ENCODE measurements around the gene GALNT18. TPM values are rescaled to one million over a fixed set of nuclear protein-coding genes. Genes with fewer than 3 reads are reported as not detected.

GALNT18 gene
- total RNA-seq, 1 experiment from 2014 or later: 13.6 TPM

- no peak for DNase-seq (ENCODE audit: low read depth)
Measured at GRCh38 chr11:11281626-11282025, 340.2 kb downstream of the GALNT18 start.

- no peak for DNase-seq (ENCODE audit: low read depth)
Measured at GRCh38 chr11:11280826-11281225, 341.0 kb downstream of the GALNT18 start.

- peak; percentile 73 for DNase-seq (ENCODE audit: low read depth)
Measured at GRCh38 chr11:11279956-11280689, 341.7 kb downstream of the GALNT18 start.

DNA sequence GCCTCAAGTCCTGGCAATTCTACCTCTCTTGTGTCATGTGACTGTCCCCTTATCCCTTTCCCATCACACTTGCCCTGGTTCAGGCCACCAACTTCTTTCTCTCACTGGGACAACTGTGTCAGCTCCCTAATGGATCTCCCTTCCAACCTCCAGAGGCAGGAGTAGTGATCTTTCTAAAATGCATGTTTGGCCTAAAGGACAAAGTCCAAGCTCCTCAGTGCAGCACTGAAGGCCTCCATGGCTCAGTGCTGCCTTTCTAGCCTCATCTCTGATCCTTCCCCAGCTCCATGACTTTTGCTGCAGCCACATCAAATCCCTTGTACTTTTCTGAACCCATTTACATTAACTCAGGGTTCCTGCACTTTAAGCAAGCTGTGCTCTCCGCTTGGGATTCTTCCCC, 349.6 kb downstream of the GALNT18 start:
- DNase-seq (ENCODE audit: low read depth): no peak

GRCh38 chr11:11270236-11270775, 351.5 kb downstream of the GALNT18 start:
- no peak for DNase-seq (ENCODE audit: low read depth)

DNA sequence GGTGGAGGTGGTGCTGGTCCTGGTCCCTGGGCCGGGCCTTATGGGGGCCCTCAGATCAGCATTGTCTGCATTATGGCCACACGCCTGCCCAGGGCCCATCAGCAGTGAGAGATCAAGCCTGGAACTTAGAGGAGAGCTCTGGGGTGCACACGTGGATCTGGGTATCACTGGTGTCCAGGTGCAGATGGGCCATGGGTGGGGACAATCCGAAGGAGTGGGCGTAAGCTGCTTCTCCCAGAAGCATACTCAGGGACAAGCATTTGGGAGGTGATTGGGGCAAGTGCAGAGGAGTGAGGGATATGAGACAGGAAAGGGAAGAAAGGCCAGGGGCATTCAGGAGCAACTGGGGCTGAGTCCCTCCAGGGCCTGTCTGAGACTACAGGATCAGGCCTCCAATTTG, 353.1 kb downstream of the GALNT18 start:
- no peak for DNase-seq (ENCODE audit: low read depth)

- no peak for DNase-seq (ENCODE audit: low read depth)
Measured at GRCh38 chr11:11268119-11268518, 353.7 kb downstream of the GALNT18 start.

DNA sequence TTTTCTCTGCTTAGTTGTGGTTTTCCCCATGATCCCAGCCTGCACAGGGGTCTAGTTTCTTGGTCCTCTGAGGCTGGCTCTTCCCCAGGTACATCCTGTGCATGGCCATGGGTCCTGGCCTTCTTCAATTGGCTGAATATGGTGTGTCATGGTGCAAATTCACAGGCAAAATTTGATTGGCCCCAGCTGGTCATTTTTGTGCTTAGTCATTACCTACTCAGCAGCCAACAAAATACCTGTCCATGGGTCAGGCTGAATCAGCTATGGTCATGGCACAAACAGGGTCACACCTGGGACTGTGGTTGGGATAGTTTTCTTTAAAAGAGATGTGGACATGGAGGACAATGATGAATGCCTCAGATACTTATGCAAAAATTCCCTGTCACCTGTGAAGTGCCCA, 354.5 kb downstream of the GALNT18 start:
- DNase-seq (ENCODE audit: low read depth): no peak

DNA sequence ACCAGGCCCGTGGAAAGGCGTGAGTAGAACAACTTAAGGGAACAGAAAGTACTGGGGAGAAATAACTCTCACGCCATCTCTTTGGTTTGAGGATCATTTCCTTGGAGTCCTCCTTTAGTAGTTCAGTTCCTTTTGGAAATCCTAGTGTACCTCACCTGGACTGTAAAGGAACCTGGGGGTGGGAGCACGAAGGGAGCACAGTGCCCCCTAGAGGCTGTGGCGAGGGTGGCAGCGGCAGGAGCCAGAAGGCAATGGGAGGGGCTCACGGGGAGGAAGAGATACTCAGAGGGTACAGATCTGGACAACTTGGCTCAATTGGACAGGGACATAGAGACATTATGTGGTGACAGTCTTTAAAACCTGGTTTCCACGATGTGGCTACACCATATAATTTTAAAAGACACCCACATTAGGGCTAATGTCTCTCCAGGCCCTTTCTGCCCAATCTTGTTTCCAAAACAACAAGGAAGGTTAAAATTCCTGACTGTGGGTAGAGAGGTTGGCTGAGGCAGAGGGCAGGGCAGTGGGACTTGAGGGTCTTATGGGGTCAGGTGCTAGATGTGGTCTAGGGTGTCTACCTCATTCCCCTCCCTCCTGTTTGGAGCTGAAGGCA, 355.7 kb downstream of the GALNT18 start:
- peak; percentile 26 for DNase-seq (ENCODE audit: low read depth)

DNA sequence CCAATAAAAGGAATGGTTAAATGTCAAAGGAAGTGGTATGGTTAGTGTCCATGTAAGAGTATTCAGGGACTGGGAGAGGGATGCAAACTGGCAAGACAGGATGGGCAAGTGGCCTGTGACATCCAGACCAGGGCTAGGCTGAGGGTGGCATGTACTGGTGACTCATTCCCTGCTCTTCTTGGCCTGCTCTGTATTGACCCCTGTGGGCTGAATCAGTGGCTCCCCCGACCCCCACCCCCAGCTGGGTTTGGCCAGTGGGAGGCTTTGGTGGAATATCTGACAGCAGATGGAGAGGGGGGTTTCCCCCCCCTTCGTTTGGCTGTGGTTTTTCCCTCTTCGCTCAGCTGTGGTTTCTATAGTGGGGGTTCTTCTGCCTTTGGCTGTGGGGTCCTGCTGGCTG, 356.5 kb downstream of the GALNT18 start:
- no peak for DNase-seq (ENCODE audit: low read depth)

GRCh38 chr11:11263238-11264005, 358.4 kb downstream of the GALNT18 start:
- peak; percentile 32 for DNase-seq (ENCODE audit: low read depth)

GRCh38 chr11:11262171-11262920, 359.5 kb downstream of the GALNT18 start:
- DNase-seq (ENCODE audit: low read depth): no peak

DNA sequence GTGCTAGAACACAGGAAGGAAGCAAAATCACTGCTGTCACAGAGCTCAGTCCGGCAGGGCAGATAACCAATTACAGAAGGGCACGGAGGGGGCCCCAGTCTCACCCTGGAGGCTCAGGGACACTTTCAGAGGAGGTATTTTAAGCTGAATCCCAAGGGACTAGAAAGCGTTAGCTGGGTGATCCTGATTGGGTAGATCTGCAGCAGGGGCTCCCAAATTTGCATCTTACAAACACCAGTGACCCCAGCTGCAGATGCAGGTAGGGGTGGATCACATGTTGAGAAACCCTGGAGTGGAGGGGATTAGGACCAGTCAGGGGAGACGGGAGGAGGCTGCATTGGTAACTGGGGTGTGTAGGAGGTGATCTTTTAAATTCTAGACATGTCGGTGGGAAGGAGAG, 360.2 kb downstream of the GALNT18 start:
- no peak for DNase-seq (ENCODE audit: low read depth)

DNA sequence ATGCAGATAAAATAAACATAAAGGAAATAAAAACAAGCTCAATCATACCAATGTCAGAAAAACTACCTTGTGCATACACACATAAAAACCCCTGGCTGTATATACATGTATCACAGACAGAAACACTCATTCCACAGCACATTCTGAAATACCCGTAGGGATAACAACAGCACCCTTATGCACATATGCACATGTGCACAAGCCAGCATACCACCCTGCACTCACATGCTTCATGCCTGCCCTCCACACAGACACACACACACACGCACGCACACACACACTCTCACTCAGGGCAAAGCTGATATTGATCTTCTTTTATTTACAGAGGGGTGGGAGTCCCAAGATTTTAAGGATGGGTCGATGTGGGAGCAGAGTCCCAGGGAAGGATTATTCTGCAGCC, 360.9 kb downstream of the GALNT18 start:
- DNase-seq (ENCODE audit: low read depth): no peak

DNA sequence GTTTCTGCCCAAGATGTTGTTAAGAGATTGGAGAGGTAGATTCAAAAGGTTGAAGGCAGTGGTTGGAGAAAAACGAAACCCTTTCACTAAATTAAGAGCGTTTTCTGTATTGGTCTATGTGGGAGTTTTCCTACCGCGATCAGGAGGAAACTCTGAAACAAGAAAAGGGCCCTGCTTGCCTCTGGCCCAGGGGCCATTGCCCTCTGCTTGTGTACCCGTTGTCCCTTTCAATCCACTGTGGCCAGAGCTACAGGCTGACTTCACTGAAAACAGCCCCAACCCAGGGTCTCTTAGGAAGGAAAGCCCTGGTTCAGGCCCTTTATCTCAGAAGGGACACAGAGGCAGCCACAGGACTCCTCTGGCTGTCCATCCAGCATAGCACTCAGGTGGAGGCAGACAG, 367.8 kb downstream of the GALNT18 start:
- DNase-seq (ENCODE audit: low read depth): no peak

DNA sequence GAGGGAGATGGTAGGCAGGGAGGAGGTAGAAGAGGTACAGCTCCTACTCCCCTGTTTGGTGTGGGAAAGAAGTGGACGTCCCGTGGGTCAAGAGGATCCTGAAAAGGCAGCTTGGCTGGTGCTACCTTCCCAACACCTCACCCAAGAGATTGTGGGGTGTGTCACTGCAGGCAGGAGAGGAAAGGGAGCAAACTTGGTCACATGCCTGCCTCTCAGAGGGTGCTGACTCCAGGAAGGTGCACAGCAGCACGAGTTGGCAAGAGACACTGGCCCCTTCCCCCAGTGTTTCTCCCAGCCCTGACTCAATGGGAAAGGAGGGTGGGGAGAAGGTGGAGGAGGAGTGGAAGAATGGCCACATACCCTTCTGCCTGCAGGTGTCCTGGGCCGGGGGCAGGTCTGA, 368.3 kb downstream of the GALNT18 start:
- no peak for DNase-seq (ENCODE audit: low read depth)

DNA sequence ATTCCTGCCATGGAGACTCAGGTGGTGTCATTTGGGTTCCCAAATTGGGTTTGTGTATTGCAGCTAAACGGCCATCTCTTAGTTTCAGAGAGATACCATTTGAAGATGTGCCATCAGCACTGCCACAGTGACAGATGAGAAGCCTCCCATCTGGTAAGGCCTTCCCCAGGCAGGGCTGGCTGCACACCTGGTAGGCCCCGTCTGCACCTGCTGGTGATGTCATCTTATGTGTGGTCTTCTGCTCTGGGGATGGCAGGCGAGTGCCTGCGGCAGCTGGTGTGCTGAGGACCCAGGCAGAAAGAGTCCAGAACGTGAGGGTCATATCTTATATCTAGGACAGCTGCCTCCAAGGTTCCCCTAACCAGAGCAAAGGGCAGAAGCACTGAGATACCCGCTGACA, 369.4 kb downstream of the GALNT18 start:
- DNase-seq (ENCODE audit: low read depth): no peak

DNA sequence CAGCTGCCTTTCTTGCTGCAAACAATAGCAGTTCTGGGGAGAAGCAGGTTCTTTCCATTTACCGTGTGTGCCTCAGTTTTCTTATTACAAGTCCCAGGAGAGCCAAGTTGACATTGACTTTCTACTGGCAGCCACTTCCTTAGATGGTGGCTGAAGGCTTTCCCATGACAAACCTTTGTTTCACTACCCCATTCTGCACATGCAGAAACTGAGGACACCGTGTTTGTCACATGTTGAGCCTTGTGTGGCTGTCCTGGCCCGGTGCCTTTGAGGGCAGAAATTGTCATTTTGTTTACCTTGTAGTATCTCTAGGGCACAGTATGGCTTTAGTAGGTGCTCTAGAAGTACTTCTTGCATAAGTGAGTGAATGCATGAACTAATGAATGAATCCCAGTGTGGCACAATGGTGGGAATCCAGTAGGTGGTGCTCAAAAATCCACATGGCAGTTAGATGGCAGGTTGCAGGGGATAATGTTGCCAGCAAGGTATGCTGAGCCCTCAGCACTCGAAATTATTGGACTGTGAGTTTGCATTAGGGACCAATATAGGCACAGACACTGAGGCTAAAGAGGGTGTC, 370.3 kb downstream of the GALNT18 start:
- no peak for DNase-seq (ENCODE audit: low read depth)

- no peak for DNase-seq (ENCODE audit: low read depth)
Measured at GRCh38 chr11:11250470-11250869, 371.3 kb downstream of the GALNT18 start.

- DNase-seq (ENCODE audit: low read depth): no peak
Measured at GRCh38 chr11:11247576-11247975, 374.2 kb downstream of the GALNT18 start.

- DNase-seq (ENCODE audit: low read depth): no peak
Measured at GRCh38 chr11:11247086-11247485, 374.7 kb downstream of the GALNT18 start.
